Spleen (tissue), 11 donors: ENCODE measurements around the gene CUZD1. TPM values are rescaled to one million over a fixed set of nuclear protein-coding genes. Genes with fewer than 3 reads are reported as not detected.
"Not testable (repeated sequence)": the region's sequence is repeated elsewhere in the genome, so short reads cannot be mapped to it uniquely, and the experiment has no call there.

ENCODE experiments used
- DNase-seq: peaks from one replicate; pipeline ENCODE4 v3.0.0-alpha.2; 2020
- H3K27ac ChIP-seq, 8 donors: fragments of 200-600 bp; sonication (generic) in 7 of 8; 1 replicate in 4 of 8; 2 replicates in 4 of 8; pipeline versions ENCODE4 v1.5.0 to v1.8.0; 2016 to 2021; ENCODE audit warnings: inconsistent platforms in 4 of 8, mild to moderate bottlenecking in 4 of 8, moderate library complexity in 1 of 8
- H3K27me3 ChIP-seq, 7 donors: fragments of 200-600 bp; sonication (generic) in 6 of 7; replicated peaks in 1 of 7; 1 replicate in 4 of 7; 2 replicates in 3 of 7; pipeline versions ENCODE4 v1.5.0 to v1.8.0; 2016 to 2021; ENCODE audit warnings: inconsistent platforms in 3 of 7, mild to moderate bottlenecking in 1 of 7
- H3K36me3 ChIP-seq, 6 donors: fragments of 200-600 bp; sonication (generic) in 5 of 6; 1 replicate in 4 of 6; 2 replicates in 2 of 6; pipeline versions ENCODE4 v1.5.0 to v1.8.0; 2016 to 2021; ENCODE audit warnings: inconsistent platforms in 2 of 6
- H3K4me1 ChIP-seq, 6 donors: fragments of 200-600 bp; sonication (generic) in 5 of 6; 1 replicate in 3 of 6; 2 replicates in 3 of 6; pipeline versions ENCODE4 v1.5.0 to v1.8.0; 2016 to 2021; ENCODE audit warnings: inconsistent platforms in 3 of 6
- H3K4me3 ChIP-seq, 8 donors: fragments of 200-600 bp; sonication (generic) in 7 of 8; 1 replicate in 4 of 8; 2 replicates in 4 of 8; pipeline versions ENCODE4 v1.5.0 to v1.8.0; 2016 to 2021; ENCODE audit warnings: inconsistent platforms in 4 of 8, mild to moderate bottlenecking in 4 of 8, moderate library complexity in 2 of 8
- H3K9me3 ChIP-seq, 8 donors: fragments of 200-600 bp; sonication (generic) in 7 of 8; 1 replicate in 4 of 8; 2 replicates in 4 of 8; pipeline versions ENCODE4 v1.5.0 to v1.8.0; 2016 to 2021; ENCODE audit warnings: inconsistent platforms in 4 of 8
- CTCF ChIP-seq, 11 experiments: fragments of 200-600 bp in 7 of 11; fragments of 450-650 bp in 4 of 11; sonication (generic) in 4 of 11; IDR thresholded peaks in 8 of 11; conservative IDR thresholded peaks in 3 of 11; 1 replicate in 7 of 11; 2 replicates in 4 of 11; pipeline versions ENCODE4 v1.4.0 to v1.8.0; 2016 to 2021; ENCODE audit warnings: antibody characterized with exemption in 11 of 11, inconsistent platforms in 4 of 11, mild to moderate bottlenecking in 1 of 11
- POLR2A ChIP-seq, 3 donors: fragments of 450-650 bp; IDR thresholded peaks; one replicate each; pipeline ENCODE4 v1.5.1; 2017; ENCODE audit warnings: antibody characterized with exemption in 3 of 3, mild to moderate bottlenecking in 1 of 3
- POLR2AphosphoS5 ChIP-seq, 3 donors: sonication (generic); formaldehyde crosslinking; IDR thresholded peaks; one replicate each; pipeline ENCODE4 v1.5.1; 2017; ENCODE audit warnings: antibody characterized with exemption in 3 of 3
- WGBS, 5 donors: extraction: QIAGEN DNeasy Blood & Tissue Kit in 3 of 5; methylation state at CpG; one replicate each; pipeline versions ENCODE4 v1.1.5 to v1.1.7; 2013 to 2018; 5-methylcytosine and 5-hydroxymethylcytosine counted together
- intact Hi-C: fragments of 100-400 bp; cut with DNase I; formaldehyde crosslinking; loops from one replicate; pipeline ENCODE4 v1.15.0; 2023; ENCODE audit warnings: low total_unique reads
- polyA plus RNA-seq, 3 donors: library from polyadenylated mRNA; stranded (reverse); fragments of 200-250 nt; gene quantifications; one replicate each; pipeline ENCODE4 v1.2.1, GENCODE V29; 2013
- total RNA-seq, 7 donors: library from RNA; depleted of rRNA in 3 of 7; stranded (reverse); fragments of >200 nt in 3 of 7; fragmentation: NEBNext Ultra II Directional in 4 of 7; extraction: Animal tissue kit (Norgen Biotek cat#: 25700) in 4 of 7; gene quantifications; one replicate each; pipeline versions ENCODE4 v1.1.0 to v1.2.1, GENCODE V29; 2016 to 2021
- donor health status: healthy with polysubstance abuse.
- donor health status: DM: no; HTN: no; CAD: no; lungs with moderate emphysema.
- donor health status: DM: no; HTN: no; CAD: no.
- donor health status: Bipolar disorder and iron deficiency.
- donor health status: healthy.
- donor health status: DM: no; HTN: no; CAD: no.
- donor health status: DM: yes; HTN: yes; CAD: no.

The CUZD1 gene
- total and polyA plus RNA-seq, 10 donors, result 1.1 to 2.5 (median 1.8) TPM

DNA sequence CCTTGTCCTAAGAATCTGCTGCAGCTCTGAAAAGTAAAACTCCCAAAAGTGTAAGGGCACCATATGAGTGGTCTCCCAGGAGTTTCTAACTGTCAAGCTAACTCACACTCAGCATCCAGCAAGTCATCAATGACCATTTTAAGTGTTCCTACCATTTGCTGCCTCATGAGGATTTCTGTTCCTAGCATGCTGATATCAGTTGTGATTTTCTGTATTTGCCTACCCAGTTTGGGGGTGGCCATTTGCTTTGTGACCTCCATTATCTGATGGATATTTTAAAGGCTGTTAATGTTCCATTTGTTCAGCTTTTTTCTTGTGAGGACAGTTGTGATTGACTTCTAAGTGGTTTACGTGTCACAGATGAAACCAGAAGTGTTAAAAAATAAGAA is 30.8 kb upstream of the CUZD1 start:
- intact Hi-C loops, result no loop called here
- Histone ChIP-seq H3K27ac (no peak overlapping the region), H3K36me3 (no peaks in the 10 kb centered on the region), H3K9me3 (peaks cover 0 to 9% (median 0%) of the 10 kb centered on the region in 8 donors), H3K27me3 (peaks cover 0 to 6% (median 0%) of the 10 kb centered on the region in 7 donors), H3K4me3 (no peak overlapping the region), H3K4me1 (peaks cover 0 to 48% (median 27%) of the 10 kb centered on the region in 6 donors)
- 83 to 95% (median 89%) methylated on average over 1 of the region's 1 CpG for WGBS, 5 donors
- no peak for TF ChIP-seq POLR2AphosphoS5 (IDR thresholded peaks at IDR 0.05)
- TF ChIP-seq CTCF (IDR thresholded peaks at IDR 0.05 in 8 of 11, conservative IDR thresholded peaks at IDR 0.05 in 3 of 11), result no peak
- no peak for TF ChIP-seq POLR2A (IDR thresholded peaks at IDR 0.05)
- no peak for DNase-seq

DNA sequence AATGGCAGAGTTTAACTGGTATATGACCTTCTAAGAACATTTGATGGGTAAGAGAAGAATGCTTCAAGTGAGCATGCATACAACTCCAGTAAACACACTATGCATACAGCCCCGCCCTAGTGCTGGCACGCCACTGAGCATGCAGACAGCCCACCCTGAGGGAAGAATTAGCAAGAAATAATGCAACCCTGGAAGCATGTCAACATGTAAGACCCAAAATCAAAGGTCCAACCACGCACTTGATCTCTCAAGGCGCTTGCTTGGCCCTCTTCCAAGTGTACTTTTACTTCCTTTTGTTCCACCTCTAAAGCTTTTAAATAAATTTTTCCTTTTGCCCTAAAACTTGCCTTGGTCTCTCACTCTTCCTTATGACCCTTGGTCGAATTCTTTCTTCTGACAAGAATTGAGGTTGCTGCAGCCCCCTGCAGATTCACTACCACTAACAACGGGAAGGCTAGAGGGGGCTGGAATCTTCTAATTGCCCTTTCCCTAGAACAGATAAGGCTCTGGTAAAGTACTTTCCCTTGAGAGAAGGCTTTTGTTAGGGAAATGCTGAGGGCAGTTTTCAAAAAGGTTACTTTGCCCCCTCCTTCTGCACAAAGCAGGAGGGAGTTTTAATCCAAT is 30.3 kb upstream of the CUZD1 start:
- Histone ChIP-seq H3K4me3 (no peak overlapping the region), H3K4me1 (peaks cover 0 to 48% (median 27%) of the 10 kb centered on the region in 6 donors), H3K27me3 (peaks cover 0 to 6% (median 0%) of the 10 kb centered on the region in 7 donors), H3K9me3 (peaks cover 0 to 9% (median 0%) of the 10 kb centered on the region in 8 donors), H3K36me3 (no peaks in the 10 kb centered on the region), H3K27ac (no peak overlapping the region)
- WGBS, 5 donors, result 64 to 69% (median 67%) methylated on average over 6 of the region's 6 CpGs
- intact Hi-C loops, result no loop called here
- no peak for TF ChIP-seq POLR2AphosphoS5 (IDR thresholded peaks at IDR 0.05)
- no peak for TF ChIP-seq CTCF (IDR thresholded peaks at IDR 0.05 in 8 of 11, conservative IDR thresholded peaks at IDR 0.05 in 3 of 11)
- no peak for TF ChIP-seq POLR2A (IDR thresholded peaks at IDR 0.05)
- DNase-seq, result no peak

GRCh38 chr10:122871947-122872346 is 26.3 kb upstream of the CUZD1 start:
- 90 to 100% (median 98%) methylated on average over 1 to 2 of the region's 2 CpGs for WGBS, 5 donors
- DNase-seq, H3K27me3 ChIP-seq, intact Hi-C loops, H3K27ac ChIP-seq, H3K4me3 ChIP-seq, H3K36me3 ChIP-seq: not testable (repeated sequence)
- Histone ChIP-seq H3K4me1 (peaks cover 0 to 14% (median 0%) of the 10 kb centered on the region in 6 donors), H3K9me3 (peaks cover 0 to 14% (median 0%) of the 10 kb centered on the region in 8 donors)

DNA sequence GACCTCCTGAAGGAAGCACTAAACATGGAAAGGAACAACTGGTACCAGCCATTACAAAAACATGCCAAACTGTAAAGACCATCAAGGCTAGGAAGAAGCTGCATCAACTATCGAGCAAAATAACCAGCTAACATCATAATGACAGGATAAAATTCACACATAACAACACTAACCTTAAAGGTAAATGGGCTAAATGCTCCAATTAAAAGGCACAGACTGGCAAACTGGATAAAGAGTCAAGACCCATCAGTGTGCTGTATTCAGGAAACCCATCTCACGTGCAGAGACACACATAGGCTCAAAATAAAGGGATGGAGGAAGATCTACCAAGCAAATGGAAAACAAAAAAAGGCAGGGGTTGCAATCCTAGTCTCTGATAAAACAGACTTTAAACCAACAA is 23.1 kb upstream of the CUZD1 start:
- H3K36me3 ChIP-seq, intact Hi-C loops, H3K4me3 ChIP-seq, H3K27ac ChIP-seq, H3K27me3 ChIP-seq, H3K4me1 ChIP-seq, DNase-seq: not testable (repeated sequence)
- peaks cover 0 to 14% (median 0%) of the 10 kb centered on the region in 8 donors for H3K9me3 ChIP-seq
- WGBS, 5 donors, result 73 to 96% (median 90%) methylated on average over 1 to 2 of the region's 2 CpGs

- 83 to 91% (median 86%) methylated on average over 3 of the region's 3 CpGs for WGBS, 5 donors
- H3K4me1 ChIP-seq, intact Hi-C loops, H3K36me3 ChIP-seq, H3K9me3 ChIP-seq, H3K27ac ChIP-seq, H3K4me3 ChIP-seq, H3K27me3 ChIP-seq, DNase-seq: not testable (repeated sequence)
Measured at GRCh38 chr10:122866757-122867482, 21.3 kb upstream of the CUZD1 start.
